GM21390 (cell line): ENCODE data around the gene SDC4.

Source experiments
- ATAC-seq: cut with Tn5 transposase; IDR thresholded peaks from one replicate; pipeline ENCODE4 v1.9.1; 2021; ENCODE audit not compliant: unreplicated experiment

SDC4 gene

DNA sequence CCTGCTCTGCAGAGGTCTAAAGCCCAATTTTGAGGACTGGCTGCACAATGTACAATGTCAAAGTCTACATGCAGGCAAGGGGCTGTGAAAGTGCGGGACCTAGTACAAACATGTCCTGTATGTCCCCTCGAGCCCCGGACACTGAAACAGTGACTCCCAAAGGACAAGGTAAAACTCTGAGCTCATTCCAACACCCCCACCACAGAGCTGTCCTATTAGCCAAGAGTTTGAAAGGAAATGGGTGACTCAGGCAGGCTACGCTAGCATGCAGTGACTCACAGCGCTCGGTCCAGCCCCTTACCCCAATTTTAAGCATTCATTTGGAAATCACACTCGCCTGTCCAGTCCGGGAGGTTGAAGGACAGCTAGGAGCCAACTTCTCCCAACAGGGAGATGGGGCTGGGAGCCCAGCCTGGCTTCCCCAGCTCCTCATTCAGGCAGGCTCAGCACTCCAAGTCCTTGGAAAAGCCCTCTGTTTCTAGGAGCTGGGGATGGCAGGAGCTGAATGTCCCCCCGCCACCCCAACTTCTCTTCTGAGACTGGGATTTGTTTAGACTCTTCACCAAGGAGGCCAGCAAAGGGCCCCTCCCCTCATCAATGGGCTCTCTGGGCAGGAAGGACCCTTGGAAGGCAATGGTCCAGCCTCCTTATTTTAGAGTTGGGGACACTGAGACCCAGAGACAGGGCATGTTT is 3.9 kb downstream of the SDC4 start:
- ATAC-seq, result no peak

DNA sequence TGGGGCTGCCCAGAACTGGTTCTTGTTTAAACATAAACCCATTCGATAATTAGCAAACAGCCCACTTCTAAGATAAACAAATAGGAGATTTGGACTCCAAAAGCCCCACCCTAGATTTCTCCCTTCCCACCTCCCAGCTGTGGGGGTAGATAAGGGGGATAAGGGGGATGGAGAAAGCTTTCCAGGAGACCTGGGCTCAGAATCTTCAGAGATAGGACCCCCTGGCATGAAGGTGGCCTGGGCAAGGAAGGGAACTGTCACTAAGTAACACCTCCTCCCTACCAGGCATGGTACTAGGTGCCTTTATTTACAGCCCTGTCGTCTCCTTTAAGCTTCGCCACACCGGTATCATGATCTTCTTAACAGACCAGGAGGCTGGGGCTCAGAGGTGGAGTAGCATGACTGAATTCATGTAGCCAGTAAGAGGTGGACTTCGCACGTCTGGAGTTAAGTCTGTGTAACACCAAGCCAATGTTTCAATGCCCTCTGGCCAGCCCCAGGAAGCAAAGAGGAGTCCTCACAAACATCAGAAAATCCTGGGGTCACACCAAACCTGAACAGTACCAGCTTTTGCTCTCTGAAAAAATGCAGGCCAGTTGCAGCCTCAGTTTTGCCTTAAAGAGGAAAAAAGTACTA is 4.6 kb downstream of the SDC4 start:
- ATAC-seq, result no peak

DNA sequence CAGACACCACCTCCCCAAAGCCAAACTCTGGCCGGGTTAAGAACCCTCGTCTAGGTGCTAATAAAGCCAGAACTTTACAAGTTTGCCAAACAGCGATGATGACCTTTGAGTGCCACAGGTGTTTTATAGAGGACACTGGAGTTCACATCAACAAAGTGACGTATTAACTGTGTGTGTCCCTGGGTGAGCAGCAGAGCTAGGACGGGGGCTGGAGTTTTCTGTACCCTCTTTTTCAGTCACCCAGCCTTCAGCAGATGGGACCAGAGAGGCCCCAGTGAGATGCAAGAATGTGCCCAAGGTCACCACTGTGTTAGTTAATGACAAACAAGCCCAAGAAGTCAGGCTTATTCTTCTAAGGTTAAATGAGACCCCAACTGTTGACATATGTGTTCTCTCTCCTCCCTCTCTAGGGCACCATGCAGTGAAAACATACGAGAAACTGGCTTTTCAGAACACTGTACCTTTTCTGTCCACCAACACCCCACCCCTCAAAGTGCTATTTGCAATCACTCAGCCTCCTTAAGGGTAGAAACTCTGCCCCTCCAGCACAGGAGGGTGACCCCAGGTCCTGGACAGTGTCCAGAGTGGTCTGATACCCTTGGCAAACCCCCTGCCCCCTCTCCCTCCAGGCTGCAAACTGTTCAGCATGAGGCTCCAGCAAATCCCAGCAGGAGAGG is 5.2 kb downstream of the SDC4 start:
- no peak for ATAC-seq

DNA sequence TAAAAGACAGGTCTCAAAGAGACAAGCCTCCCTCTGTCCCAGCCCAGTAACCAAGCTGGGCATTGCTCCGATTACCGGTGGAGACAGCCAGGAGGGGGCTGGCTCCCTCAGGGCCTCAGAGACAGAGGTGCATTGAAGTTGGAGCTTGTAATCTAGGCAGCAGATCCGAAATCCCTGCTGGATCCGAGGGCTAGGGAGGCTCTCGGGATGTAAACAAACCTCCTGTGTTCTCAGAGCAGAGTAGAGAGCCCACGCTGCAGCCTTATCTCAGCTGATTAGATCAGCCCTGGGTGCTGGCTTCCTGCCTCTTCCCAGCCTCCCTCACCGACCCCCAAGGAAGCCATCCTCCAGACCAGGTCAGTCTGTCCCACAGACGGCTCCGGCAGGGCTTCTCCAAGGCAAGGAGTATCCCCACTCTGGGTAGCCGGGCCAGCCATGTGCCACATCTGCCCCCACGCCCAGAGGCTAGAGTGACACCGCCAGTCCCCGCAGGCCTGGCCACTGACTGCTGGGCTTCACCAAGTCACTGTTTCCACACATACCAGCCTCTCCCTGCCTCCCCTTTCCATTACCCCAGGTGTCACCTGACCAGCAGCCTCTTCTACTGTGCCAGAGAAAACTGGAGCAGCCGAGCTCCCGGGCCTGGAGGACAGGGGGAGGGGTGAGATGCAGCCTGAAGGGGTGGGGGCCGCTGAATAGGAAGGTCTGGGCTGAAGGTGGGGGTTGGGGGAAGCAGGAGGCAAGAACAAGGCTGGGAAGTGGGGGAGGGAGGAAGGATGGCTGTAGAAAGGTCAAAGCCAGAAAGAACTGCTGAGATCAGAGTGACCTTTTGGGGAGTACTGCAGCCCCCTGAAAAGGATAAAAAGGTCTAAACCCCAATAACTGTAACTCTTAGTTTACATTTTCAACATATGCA is 6.0 kb downstream of the SDC4 start:
- ATAC-seq, result no peak

DNA sequence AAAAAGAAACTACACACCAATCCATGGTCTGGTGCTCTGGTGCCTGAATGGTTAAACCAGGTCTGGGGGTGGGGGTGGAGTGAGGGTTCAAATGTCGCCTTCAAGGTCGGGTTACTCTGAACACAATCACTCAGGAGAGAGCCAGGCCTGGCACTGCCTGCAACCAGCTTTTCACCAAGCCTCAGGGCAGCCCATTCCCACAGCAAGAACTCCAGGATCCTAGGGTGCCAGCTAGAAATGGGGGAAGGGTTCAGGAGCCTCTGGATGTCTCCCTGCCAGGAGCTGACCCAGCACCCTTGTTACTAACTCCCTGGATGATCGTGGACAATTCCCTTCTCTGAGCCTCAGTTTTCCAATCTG is 6.7 kb downstream of the SDC4 start:
- no peak for ATAC-seq

DNA sequence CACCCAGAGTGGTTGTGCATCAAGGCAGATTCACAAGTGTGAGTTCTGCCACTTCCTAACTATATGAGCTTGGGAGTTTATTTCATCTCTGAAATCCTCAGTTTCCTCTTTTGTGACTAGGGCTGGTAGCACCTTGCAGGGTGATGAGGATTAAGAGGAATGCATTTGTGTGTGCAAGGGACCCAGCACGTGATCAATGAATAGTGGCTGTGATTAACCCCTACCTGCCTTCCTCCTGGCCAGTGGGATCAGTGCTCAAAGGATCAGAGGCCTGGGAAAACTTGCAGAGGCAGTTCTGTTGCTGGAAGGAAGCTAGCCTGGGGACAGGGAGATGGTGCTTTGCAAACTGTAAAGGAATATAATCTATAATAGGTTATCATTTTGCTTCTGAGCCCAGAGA is 7.3 kb downstream of the SDC4 start:
- no peak for ATAC-seq

DNA sequence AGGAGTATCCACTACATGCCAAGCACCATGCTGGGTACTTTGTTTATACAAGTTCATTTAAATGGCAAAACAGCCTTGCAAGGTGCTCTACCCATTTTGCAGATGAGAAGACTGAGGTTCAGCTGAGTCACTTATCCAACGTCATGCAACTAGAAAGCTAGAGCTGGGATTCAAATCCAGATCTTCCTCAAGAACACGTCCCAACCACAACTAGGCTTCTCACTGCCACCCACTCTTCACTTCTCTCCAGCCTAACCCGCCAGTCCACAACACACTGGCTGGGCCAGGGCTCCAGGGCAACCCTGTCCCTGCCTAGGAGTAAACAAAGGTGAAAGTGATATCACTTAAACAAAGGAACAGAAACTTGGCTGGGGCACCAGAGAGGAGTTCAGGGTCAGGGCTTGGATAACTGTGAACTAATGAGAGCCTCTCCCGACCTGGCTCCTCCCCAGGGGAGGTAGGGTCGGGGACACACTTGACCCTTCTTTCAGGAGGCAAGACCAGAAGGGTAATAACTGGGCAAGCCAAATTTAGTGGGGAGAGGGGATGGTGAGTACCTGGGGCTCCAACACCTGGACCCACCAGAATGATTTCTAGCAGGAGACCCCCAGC is 7.9 kb downstream of the SDC4 start:
- no peak for ATAC-seq

DNA sequence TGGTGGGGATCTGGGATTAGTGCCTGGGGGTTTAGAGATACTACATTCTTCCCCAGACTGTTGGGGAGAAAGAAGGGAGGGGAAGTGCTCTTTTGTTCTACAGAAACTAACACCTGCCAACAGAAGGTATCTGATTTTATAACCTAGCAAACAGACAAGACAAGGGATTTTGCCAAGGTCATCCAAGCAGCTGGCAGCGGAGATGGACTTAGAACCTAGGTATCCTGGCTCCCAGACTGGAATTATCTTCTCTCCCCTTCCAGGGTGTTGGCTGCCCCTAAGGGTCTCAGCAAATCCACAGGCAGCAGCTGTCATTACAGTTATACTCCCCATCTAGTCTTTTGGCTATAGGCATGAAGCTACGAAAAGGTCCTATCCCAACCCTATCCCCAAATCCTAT is 8.4 kb downstream of the SDC4 start:
- no peak for ATAC-seq

DNA sequence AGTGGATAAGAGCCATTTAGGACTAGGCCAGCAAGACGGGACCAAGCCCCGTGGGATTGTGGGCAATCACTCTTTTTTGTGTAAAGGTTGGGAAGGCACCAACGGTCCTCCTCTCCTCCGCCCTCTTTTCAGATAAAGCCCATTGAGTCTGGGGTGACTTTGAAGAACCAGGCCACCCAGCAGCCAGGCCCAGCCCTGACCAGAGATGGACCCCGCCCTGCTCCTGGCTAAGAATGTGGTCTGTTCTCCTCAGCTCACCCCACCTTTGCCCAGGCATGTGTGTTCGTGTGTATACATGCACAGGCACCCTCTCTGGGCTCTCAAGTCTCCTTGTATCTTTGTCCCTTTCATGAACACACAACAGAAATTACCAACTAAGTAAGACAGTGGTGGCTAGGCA is 9.1 kb downstream of the SDC4 start:
- no peak for ATAC-seq

DNA sequence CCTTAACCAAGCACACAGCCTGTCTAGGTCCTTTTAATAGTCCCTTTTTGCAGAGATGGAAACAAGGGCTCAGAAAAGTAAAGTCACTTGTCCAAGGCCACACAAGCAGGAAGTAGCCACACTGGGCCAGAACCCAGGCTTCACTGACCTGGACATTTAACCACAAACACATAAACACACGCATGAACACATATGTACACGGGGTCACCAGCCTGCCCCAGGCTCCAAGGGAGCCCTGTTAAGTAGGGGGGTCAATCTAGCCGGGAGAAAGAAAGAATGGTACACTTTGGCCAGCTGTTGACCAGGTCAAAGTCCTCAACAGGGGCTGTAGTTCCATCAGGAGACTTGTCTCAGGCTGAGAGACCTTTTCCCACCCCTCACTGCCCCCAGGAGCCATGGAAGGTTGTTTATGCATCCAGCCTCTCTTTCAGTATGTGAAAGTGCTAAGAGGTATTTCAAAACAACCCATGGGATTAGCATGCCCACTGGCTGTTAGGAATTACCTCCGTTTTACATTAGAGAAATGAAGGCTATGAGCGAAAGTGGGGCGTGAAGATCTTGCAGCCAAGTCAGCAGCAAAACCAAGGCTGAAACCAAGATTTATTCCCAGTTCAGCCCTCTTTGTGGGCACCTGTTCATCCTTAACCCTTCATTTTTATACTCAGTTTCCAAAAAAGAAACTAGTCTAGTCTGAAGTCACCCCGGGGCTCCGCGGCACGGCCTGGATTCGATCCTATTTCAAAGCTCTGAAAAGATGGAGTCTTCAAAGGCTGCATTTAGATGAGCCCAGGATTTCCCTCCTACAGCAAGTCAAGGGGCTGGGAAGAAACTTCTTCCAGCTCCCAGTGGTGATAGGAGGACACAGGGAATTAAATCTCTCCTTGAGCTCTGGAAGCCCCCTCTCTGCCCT is 9.8 kb downstream of the SDC4 start:
- ATAC-seq, result no peak

DNA sequence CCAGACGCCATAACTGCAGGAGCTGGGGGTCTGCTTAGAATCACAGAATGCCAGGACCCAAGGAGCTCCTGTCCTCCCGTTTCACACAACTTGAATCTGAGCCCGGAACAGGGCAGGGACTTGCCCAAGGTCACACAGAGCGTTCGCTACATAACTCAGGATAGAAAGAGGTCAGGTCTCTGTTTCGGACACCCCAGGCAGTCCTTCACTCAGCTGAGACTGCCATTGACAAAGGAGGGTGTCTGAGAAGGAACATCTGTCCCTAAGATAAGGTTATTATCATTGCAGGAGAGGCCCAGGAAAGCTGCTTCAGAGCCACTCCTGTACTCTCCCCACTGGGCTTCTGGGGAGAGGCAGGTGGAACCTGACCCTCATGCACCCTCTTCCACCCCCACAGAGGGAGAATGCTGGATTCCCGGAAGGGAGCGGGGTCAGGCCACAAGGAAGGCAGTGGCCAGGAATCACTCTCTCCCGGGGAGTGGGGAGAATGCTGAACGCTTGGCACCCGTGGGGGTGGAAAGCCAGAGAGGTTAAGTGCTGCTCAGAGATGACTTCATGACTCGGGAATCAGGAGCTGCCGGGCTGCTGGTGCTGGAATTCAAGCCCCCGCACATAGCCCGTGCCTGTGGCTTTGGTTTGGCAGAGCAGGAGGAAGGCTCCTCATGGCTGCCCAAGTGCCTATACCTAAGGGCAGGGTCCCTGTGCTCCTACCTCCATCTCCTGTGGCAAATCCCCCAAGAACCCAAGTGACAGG is 10.7 kb downstream of the SDC4 start:
- no peak for ATAC-seq

DNA sequence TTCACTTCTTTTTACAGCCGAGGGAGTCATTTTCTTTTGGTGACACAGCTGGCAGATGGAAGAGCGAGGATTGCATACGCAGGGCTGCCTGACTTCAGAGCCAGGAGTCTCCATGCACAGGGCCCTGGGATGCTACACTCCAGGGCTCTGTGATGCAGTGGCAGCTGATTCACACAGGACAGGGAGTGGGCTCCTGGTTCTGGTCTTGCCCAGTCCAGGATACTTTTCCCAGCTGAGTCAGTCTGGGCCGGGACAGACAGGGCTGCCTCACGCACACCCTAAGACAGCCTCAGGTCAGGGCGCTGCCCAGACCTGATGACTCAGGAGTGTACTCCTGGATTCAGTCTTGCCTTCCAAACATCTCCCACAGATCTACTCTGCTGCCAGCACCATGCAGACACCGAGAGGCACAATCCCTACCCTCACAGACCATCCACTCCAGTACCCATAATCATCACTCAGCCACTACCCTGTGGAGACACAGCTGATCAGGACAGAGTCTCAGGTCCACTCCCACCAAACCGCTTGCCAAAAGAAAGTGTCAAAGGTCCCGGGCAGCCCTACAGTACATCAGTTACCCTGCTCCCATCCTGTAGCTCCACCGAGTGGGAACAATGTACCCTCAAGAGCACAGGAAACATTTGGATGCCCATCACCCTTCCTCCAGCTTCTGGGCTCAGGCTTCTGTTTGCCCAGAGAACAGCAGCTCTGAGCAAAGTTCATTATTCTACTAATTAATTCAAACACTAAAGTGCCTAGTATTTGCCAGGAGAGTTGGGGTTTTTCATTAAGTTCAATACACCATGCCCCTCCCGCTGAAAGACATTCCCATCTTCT is 11.5 kb downstream of the SDC4 start:
- ATAC-seq, result no peak

DNA sequence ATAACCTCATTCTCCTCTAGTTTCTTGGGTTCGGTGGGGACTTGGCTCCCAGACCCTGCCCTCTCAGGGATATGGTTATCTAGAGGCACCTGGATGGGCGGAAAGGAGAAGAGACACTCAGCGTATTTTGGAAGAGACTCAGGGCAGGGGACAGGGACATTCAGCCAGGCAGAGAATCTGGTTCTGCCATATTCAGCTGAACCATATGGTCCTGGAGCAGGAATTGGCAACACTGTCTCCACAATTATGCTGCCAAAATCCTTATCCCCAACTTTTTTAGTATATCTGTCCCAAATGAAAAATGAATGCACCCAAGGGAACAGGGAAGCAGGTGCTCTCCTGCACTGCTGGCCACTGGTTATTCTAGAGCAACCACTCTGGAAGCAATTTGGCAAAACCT is 17.7 kb downstream of the SDC4 start:
- no peak for ATAC-seq

DNA sequence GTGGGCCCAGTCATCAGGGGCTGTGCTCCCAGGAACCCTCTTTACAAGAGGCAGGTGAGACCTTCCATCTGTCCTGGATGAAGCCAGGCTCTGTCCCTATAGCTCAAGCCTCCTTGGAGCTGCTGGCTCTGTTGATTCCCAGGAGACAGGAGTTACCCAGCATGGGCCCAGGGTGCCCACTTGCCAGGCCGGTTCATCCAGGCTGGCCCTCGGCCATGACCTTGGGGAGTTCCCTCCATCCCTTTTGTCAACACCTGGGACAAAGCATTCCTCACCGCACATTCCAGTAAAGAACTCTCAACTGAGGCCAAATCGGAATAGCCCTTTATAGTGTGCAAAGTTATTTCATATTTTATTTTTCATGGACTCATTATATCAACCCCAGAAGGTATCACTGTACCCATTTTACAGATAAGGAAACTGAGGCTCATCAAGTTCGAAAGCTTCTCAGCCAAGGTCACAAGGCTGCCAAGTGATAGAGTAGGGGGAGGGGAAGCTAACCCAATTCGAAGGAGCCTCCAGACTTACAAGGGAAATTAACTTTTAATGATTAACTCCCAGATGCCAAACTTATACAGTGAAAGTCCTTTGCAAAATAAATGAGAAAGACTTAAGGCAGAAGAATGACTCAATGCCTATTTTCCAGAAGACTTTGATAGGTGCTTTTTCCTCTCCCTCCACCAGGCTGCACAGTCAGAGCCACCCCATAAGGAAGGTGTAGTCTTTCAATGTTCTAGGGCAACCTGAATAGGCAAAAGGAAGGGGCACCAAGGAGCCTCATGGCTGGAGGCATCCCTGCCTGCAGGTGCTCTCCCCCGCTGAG is 18.5 kb downstream of the SDC4 start:
- no peak for ATAC-seq

DNA sequence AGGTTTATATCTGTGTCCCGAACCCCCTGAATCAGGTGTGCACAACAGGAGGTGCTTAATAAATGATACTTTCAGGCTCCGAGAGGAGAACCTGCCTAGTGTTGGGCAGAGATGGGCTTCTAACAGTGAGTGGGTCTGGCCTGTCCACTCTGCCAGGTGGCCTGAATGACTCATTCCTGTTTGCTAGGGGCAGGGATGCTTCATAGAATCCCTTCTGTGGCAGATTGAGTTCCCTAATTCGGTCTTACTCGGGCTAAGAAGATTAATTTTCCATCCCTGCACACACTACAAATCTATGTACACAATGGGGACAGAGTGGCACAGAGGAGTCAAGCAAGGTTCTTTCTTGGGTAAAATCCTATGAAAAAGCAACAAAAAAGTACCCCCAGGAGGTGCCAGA is 19.8 kb downstream of the SDC4 start:
- ATAC-seq, result no peak

DNA sequence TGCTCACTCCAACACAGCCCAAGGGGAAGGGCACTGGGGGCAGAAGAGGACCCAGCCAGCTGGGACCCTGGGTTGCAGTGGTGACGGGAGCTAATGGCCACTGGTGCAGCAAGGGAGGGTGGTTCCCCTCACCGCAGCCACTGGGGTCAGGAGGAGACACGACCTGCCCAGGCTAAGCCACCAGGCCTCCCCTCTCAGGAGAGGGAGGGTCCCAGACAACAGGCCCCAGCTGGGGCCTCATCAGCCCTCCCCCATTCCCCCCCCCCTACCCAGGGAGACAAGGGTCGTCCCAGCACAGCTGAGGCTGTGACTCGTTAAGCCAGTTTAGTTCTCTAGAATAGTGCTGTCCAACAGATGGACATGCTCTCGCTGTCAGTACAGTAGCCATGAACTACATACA is 22.9 kb downstream of the SDC4 start:
- no peak for ATAC-seq

DNA sequence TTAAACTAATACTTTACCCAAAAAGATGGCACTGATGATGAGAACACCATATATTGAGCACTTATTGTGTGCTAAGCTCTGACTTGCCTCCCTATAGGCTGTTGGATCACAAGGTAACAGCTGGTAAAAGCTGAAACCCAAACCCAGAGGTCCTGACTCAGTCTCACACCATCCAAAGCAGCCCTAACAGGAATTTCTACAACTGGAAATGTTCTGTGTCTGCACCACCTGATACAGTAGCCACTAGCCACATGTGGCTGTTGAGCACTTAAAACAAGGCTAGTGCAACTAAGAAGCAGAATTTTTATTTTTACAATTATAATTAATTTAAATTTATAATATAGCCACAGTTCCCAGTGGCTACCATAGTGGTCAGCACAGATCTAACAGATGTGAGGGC is 24.5 kb downstream of the SDC4 start:
- ATAC-seq, result no peak

DNA sequence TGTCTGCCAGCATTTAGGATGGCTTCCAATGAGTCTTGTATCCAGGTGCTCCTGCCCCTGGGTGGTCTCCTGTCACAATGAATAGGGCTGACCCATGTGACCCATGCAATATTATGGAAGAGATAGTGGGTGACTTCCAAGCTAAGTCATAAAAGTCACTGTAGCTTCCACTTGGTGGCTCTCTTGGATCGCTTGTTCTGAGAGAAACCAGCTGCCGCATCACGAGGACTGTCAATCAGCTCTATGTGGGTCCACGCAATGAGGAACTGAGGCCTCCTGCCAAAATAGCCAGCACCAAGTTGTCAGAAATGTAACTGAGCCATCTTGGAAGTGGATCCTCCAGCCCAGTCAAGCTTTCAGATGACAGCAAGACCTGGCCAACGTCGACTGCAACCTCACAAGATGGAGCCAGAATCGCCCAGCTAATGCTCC is 25.3 kb downstream of the SDC4 start:
- ATAC-seq, result no peak
